HEK293 (cell line): Measurements from ENCODE around the gene ARL15.

Experiments used
- CTCF ChIA-PET: fragments of 350-600 bp; formaldehyde crosslinking; extraction: SDS; loops from one replicate; lab custom pipeline; 2021; ENCODE audit warnings: antibody characterized with exemption; lab: Yijun Ruan, JAX
- POLR2A ChIA-PET: fragments of 300-600 bp; formaldehyde crosslinking; extraction: SDS; loops from one replicate; lab custom pipeline; 2020; ENCODE audit warnings: antibody characterized with exemption, inconsistent platforms; lab: Yijun Ruan, JAX
- H3K27ac ChIP-seq: fragments of 200-500 bp; sonication (Bioruptor generic); 2 replicates; pipeline ENCODE4 v1.5.1; 2014; ENCODE audit warnings: low read depth, low read length, control low read depth, inconsistent platforms; ENCODE audit errors: extremely low read depth
- H3K36me3 ChIP-seq, 2 experiments: fragments of 200-500 bp in 1 of 2; sonication (Bioruptor generic) in 1 of 2; 1 replicate in 1 of 2; 2 replicates in 1 of 2; pipeline ENCODE4 v1.5.1; 2014 to 2017; ENCODE audit warnings: inconsistent platforms in 2 of 2, low read length in 2 of 2; ENCODE audit not compliant: control insufficient read depth in 2 of 2, insufficient read depth in 1 of 2
- H3K4me1 ChIP-seq: fragments of 200-500 bp; sonication (Bioruptor generic); 2 replicates; pipeline ENCODE4 v1.5.1; 2014; ENCODE audit warnings: mild to moderate bottlenecking, low read length, inconsistent platforms; ENCODE audit not compliant: control insufficient read depth, insufficient read depth
- H3K4me3 ChIP-seq: 2 replicates; pipeline ENCODE4 v1.5.1; 2011; ENCODE audit warnings: low read depth, mild to moderate bottlenecking, control low read depth, low read length, moderate library complexity
- H3K9me3 ChIP-seq: fragments of 200-500 bp; sonication (Bioruptor generic); 2 replicates; pipeline ENCODE4 v1.5.1; 2014; ENCODE audit warnings: low read depth, low read length, inconsistent platforms; ENCODE audit not compliant: control insufficient read depth, insufficient read depth
- BCL6B ChIP-seq: fragments of 450-650 bp; formaldehyde crosslinking; IDR thresholded peaks from 2 replicates; pipeline ENCODE4 v1.5.1; 2017; ENCODE audit warnings: missing biosample characterization, missing genetic modification characterization
- IKZF3 ChIP-seq: fragments of 450-650 bp; IDR thresholded peaks from 2 replicates; pipeline ENCODE4 v1.5.0; 2018; ENCODE audit warnings: missing biosample characterization, mild to moderate bottlenecking, missing genetic modification characterization, moderate library complexity
- OSR2 ChIP-seq: fragments of 450-650 bp; formaldehyde crosslinking; IDR thresholded peaks from 2 replicates; pipeline ENCODE4 v1.5.1; 2016; ENCODE audit warnings: missing biosample characterization, missing genetic modification characterization
- PRDM6 ChIP-seq: fragments of 450-650 bp; formaldehyde crosslinking; IDR thresholded peaks from 2 replicates; pipeline ENCODE4 v1.5.1; 2017; ENCODE audit warnings: missing biosample characterization, missing genetic modification characterization
- RBAK ChIP-seq: fragments of 450-650 bp; formaldehyde crosslinking; IDR thresholded peaks from 2 replicates; pipeline ENCODE4 v1.5.1; 2016; ENCODE audit warnings: missing biosample characterization, missing genetic modification characterization
- REST ChIP-seq: fragments of 450-650 bp; formaldehyde crosslinking; IDR thresholded peaks from 2 replicates; pipeline ENCODE4 v1.5.1; 2016; ENCODE audit warnings: missing biosample characterization, missing genetic modification characterization
- SCRT2 ChIP-seq: fragments of 450-650 bp; formaldehyde crosslinking; IDR thresholded peaks from 2 replicates; pipeline ENCODE4 v1.5.1; 2016; ENCODE audit warnings: missing biosample characterization, missing genetic modification characterization
- YY1 ChIP-seq: fragments of 450-650 bp; formaldehyde crosslinking; IDR thresholded peaks from 2 replicates; pipeline ENCODE4 v1.5.1; 2018; ENCODE audit warnings: missing biosample characterization, missing genetic modification characterization
- ZNF2 ChIP-seq: fragments of 450-650 bp; formaldehyde crosslinking; IDR thresholded peaks from 2 replicates; pipeline ENCODE4 v1.5.1; 2016; ENCODE audit warnings: missing biosample characterization, missing genetic modification characterization
- ZNF202 ChIP-seq: fragments of 450-650 bp; formaldehyde crosslinking; IDR thresholded peaks from 2 replicates; pipeline ENCODE4 v1.5.1; 2016; ENCODE audit warnings: missing biosample characterization, missing genetic modification characterization, borderline replicate concordance
- ZNF335 ChIP-seq: fragments of 450-650 bp; formaldehyde crosslinking; conservative IDR thresholded peaks from 2 replicates; pipeline ENCODE4 v1.5.1; 2016; ENCODE audit warnings: missing biosample characterization, missing genetic modification characterization
- ZNF341 ChIP-seq: fragments of 450-650 bp; formaldehyde crosslinking; IDR thresholded peaks from 2 replicates; pipeline ENCODE4; 2016; ENCODE audit warnings: low read depth, missing biosample characterization, missing genetic modification characterization
- ZNF513 ChIP-seq: fragments of 450-650 bp; IDR thresholded peaks from 2 replicates; pipeline ENCODE4 v1.5.1; 2018; ENCODE audit warnings: missing biosample characterization, missing genetic modification characterization
- ZNF530 ChIP-seq: fragments of 450-650 bp; formaldehyde crosslinking; IDR thresholded peaks from 2 replicates; pipeline ENCODE4 v1.5.1; 2016; ENCODE audit warnings: low read depth, missing biosample characterization, missing genetic modification characterization
- ZNF571 ChIP-seq: fragments of 450-650 bp; formaldehyde crosslinking; IDR thresholded peaks from 2 replicates; pipeline ENCODE4 v1.5.0; 2017; ENCODE audit warnings: missing biosample characterization, missing genetic modification characterization
- ZNF596 ChIP-seq: fragments of 450-650 bp; IDR thresholded peaks from 2 replicates; pipeline ENCODE4 v1.5.0; 2018; ENCODE audit warnings: missing biosample characterization, mild to moderate bottlenecking, missing genetic modification characterization, moderate library complexity
- ZNF639 ChIP-seq: fragments of 450-650 bp; formaldehyde crosslinking; IDR thresholded peaks from 2 replicates; pipeline ENCODE4 v1.5.1; 2016; ENCODE audit warnings: missing biosample characterization, missing genetic modification characterization

The ARL15 gene

GRCh38 chr5:53924392-53924791, 386.0 kb downstream of the ARL15 start:
- no peak overlapping the region for H3K27ac ChIP-seq

GRCh38 chr5:53923961-53924360, 386.4 kb downstream of the ARL15 start:
- TF ChIP-seq RBAK (no peak), PRDM6 (tag by site-specific recombination) (peak; percentile 10; the same call in 1 of the 2 replicates), BCL6B (tag by site-specific recombination) (peak; percentile 36; the same call in 1 of the 2 replicates)
- CTCF ChIA-PET, result no interaction called here
- Histone ChIP-seq H3K4me3 (no peak overlapping the region), H3K9me3 (no peaks in the 10 kb centered on the region), H3K4me1 (peaks cover 9% of the 10 kb centered on the region; the same call in 1 of the 2 replicates), H3K36me3 (no peaks in the 10 kb centered on the region), H3K27ac (no peak overlapping the region)
- POLR2A ChIA-PET, result no interaction called here

More at GRCh38 chr5:53924392-53924791, 386.0 kb downstream of the ARL15 start:
- no peaks in the 10 kb centered on the region for H3K36me3 ChIP-seq
- POLR2A ChIA-PET, result no interaction called here
- H3K4me3 ChIP-seq, result no peak overlapping the region
- CTCF ChIA-PET, result no interaction called here
- TF ChIP-seq REST (peak; percentile 52; the same call in 1 of the 2 replicates), ZNF335 (tag by site-specific recombination) (no peak), ZNF2 (tag by site-specific recombination) (no peak), ZNF639 (tag by site-specific recombination) (no peak)
- TF ChIP-seq, all 188 proteins: peak for 1
- Histone ChIP-seq H3K9me3 (no peaks in the 10 kb centered on the region), H3K4me1 (peaks cover 11% of the 10 kb centered on the region; the same call in 1 of the 2 replicates)

GRCh38 chr5:53922508-53923498, 387.6 kb downstream of the ARL15 start:
- H3K9me3 ChIP-seq, result no peaks in the 10 kb centered on the region
- peaks cover 9% of the 10 kb centered on the region; the same call in 1 of the 2 replicates for H3K4me1 ChIP-seq
- ChIA-PET POLR2A (no interaction called here), CTCF (interaction anchor here (0.5 kb wide), 1 partner anchor 78 kb away, joined by 3 read pairs; no protein-coding TSS in a partner anchor)
- H3K27ac ChIP-seq, result no peak overlapping the region
- no peak overlapping the region for H3K4me3 ChIP-seq
- H3K36me3 ChIP-seq, result no peaks in the 10 kb centered on the region
- TF ChIP-seq OSR2 (tag by site-specific recombination), result no peak
- no peak for TF ChIP-seq ZNF596 (tag by site-specific recombination)
- peak; percentile 87 for TF ChIP-seq SCRT2 (tag by site-specific recombination)
- no peak for TF ChIP-seq ZNF571
- peak; percentile 73 for TF ChIP-seq ZNF341 (tag by site-specific recombination)
- no peak for TF ChIP-seq ZNF530 (tag by site-specific recombination)
- no peak for TF ChIP-seq IKZF3 (tag by site-specific recombination)
- 0 out of 2 replicates have a peak, but pooled peaks have one; percentile 31 for TF ChIP-seq YY1
- no peak for TF ChIP-seq ZNF202 (tag by site-specific recombination)
- no peak for TF ChIP-seq ZNF513
- TF ChIP-seq PRDM6 (tag by site-specific recombination), result peak; percentile 65
